Retinal pigment epithelial cell (primary cell): ENCODE measurements around the gene MAGEB17.

Experiments
- DNase-seq: peaks from one replicate; pipeline ENCODE4 v3.0.0-alpha.2; 2010; ENCODE audit warnings: low read depth
- H3K4me3 ChIP-seq: 2 replicates; pipeline ENCODE4 v1.5.1; 2011; ENCODE audit warnings: mild to moderate bottlenecking, low read length, control low read depth, moderate library complexity
- CTCF ChIP-seq: conservative IDR thresholded peaks from 2 replicates; pipeline ENCODE4 v1.5.1; 2011; ENCODE audit warnings: low read depth, low read length, control low read depth, inconsistent platforms

The MAGEB17 gene

GRCh38 chrX:16188687-16189086, 21.4 kb downstream of the MAGEB17 start:
- no peak for TF ChIP-seq CTCF
- no peak overlapping the region for H3K4me3 ChIP-seq
- no peak for DNase-seq

GRCh38 chrX:16191605-16192004, 24.3 kb downstream of the MAGEB17 start:
- DNase-seq: no peak
- no peak overlapping the region for H3K4me3 ChIP-seq
- TF ChIP-seq CTCF: no peak

GRCh38 chrX:16196829-16197228, 29.5 kb downstream of the MAGEB17 start:
- DNase-seq: no peak
- no peak for TF ChIP-seq CTCF
- no peak overlapping the region for H3K4me3 ChIP-seq

GRCh38 chrX:16199343-16199742, 32.1 kb downstream of the MAGEB17 start:
- H3K4me3 ChIP-seq: no peak overlapping the region
- TF ChIP-seq CTCF: no peak
- no peak for DNase-seq

GRCh38 chrX:16202943-16203342, 35.7 kb downstream of the MAGEB17 start:
- no peak overlapping the region for H3K4me3 ChIP-seq
- DNase-seq: no peak
- no peak for TF ChIP-seq CTCF

- no peak overlapping the region for H3K4me3 ChIP-seq
- no peak for TF ChIP-seq CTCF
- no peak for DNase-seq
Observed at GRCh38 chrX:16204538-16204937, 37.3 kb downstream of the MAGEB17 start.

- H3K4me3 ChIP-seq: no peak overlapping the region
- DNase-seq: no peak
- no peak for TF ChIP-seq CTCF
Observed at GRCh38 chrX:16205840-16206239, 38.6 kb downstream of the MAGEB17 start.
